Panc1 (cell line): ENCODE measurements around the gene TTC39B.

ENCODE experiments used
- REST ChIP-seq, 2 experiments: IDR thresholded peaks; 2 replicates each; pipeline ENCODE4 v1.6.1; 2011 to 2012; ENCODE audit warnings: low read depth in 2 of 2, control low read depth in 1 of 2, low read length in 1 of 2, mild to moderate bottlenecking in 1 of 2, moderate library complexity in 1 of 2; ENCODE audit not compliant: insufficient read depth in 1 of 2
- SIN3A ChIP-seq: IDR thresholded peaks from 2 replicates; pipeline ENCODE4 v1.6.1; 2012; ENCODE audit warnings: low read depth, mild to moderate bottlenecking, low read length, moderate library complexity, borderline replicate concordance; ENCODE audit not compliant: insufficient read depth
- TF ChIP-seq, protein P1 (sequence below): fragments of 450-650 bp; IDR thresholded peaks from 2 replicates; pipeline ENCODE4 v1.5.1; 2017; ENCODE audit warnings: mild to moderate bottlenecking

GRCh38 chr9:15311607-15312006 lies 4.6 kb upstream of the TTC39B start:
- TF ChIP-seq, protein P1, sequence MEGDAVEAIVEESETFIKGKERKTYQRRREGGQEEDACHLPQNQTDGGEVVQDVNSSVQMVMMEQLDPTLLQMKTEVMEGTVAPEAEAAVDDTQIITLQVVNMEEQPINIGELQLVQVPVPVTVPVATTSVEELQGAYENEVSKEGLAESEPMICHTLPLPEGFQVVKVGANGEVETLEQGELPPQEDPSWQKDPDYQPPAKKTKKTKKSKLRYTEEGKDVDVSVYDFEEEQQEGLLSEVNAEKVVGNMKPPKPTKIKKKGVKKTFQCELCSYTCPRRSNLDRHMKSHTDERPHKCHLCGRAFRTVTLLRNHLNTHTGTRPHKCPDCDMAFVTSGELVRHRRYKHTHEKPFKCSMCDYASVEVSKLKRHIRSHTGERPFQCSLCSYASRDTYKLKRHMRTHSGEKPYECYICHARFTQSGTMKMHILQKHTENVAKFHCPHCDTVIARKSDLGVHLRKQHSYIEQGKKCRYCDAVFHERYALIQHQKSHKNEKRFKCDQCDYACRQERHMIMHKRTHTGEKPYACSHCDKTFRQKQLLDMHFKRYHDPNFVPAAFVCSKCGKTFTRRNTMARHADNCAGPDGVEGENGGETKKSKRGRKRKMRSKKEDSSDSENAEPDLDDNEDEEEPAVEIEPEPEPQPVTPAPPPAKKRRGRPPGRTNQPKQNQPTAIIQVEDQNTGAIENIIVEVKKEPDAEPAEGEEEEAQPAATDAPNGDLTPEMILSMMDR, result no peak
- TF ChIP-seq SIN3A (no peak), REST (IDR thresholded peaks at IDR 0.05; ENCODE audit: insufficient read depth in 1 of 2, low read depth in 2 of 2, low read length in 1 of 2) (no peak)
